ENCODE data around the gene NOL8. TPM values are rescaled to one million over a fixed set of nuclear protein-coding genes. Genes with fewer than 3 reads are reported as not detected.

Gene NOL8
- total RNA-seq, 1 donor from 2014 or later: 38.5 TPM

DNA sequence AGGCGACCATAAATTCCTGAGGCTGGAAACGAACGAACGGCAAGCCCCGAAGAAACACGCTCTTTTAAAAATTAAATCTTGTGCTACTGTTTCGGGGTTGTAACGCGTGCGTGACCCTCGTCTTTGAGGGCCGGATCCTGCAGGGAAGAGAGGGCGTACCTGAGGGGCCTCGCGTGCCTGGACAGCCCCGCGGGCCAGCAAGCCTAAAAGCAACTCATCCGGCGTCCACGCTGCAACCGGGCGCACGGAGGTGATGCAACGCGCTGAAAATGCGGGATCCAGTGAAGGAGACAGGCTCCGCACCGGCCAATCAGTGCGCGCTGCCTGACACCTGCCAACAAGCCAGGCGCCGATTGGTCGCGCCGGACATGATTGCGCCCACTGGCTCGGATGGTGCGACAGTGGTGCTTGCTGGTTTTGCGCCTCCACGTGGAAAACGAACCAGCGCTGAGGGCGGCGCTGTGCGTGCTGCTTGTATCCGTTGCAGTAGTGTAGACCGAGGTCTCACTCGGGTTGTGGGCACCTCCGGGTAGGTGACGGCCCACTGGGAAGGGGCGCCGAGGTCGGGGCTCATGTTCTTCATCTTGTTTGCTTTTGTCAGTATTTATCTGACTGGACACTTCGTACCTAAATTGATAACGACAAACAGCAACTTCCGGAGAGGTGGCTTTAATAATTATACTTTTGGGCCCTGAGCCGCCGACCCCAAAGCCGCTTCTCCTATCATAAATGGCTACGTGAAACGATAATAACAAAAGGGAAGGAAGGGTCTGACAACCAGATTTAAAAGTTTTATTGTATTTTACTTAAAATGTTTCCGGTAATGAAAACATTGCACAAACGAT is 31.5 kb downstream of the NOL8 start, which contains the start of gene IARS1:
Gene IARS1 (minus strand): TSS at position 246 of the 845 bp plus-strand sequence. CDS start 4,278 bp downstream, outside the sequence.
- TF ChIP-seq, protein P1, sequence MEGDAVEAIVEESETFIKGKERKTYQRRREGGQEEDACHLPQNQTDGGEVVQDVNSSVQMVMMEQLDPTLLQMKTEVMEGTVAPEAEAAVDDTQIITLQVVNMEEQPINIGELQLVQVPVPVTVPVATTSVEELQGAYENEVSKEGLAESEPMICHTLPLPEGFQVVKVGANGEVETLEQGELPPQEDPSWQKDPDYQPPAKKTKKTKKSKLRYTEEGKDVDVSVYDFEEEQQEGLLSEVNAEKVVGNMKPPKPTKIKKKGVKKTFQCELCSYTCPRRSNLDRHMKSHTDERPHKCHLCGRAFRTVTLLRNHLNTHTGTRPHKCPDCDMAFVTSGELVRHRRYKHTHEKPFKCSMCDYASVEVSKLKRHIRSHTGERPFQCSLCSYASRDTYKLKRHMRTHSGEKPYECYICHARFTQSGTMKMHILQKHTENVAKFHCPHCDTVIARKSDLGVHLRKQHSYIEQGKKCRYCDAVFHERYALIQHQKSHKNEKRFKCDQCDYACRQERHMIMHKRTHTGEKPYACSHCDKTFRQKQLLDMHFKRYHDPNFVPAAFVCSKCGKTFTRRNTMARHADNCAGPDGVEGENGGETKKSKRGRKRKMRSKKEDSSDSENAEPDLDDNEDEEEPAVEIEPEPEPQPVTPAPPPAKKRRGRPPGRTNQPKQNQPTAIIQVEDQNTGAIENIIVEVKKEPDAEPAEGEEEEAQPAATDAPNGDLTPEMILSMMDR (IDR thresholded peaks at IDR 0.05): peak; percentile 47
- peaks cover 24% of the 10 kb centered on the region for H3K4me1 ChIP-seq
- DNase-seq (peak; percentile 97), ATAC-seq (peak; percentile 100)
- H3K9me3 ChIP-seq: no peaks in the 10 kb centered on the region
- H3K36me3 ChIP-seq: peaks cover 24% of the 10 kb centered on the region
- intact Hi-C loops (cut with DNase I): no loop called here
- no peaks in the 10 kb centered on the region for H3K27me3 ChIP-seq (ENCODE audit: low read depth)
- peak within 1 kb of the TSS; percentile 77 for H3K4me3 ChIP-seq
- H3K27ac ChIP-seq: peak within 1 kb of the TSS; percentile 84

- ATAC-seq: no peak
- peak overlapping the region; percentile 84 for H3K27ac ChIP-seq
- TF ChIP-seq, protein P1 (IDR thresholded peaks at IDR 0.05): no peak
These were observed 32.1 kb downstream of the NOL8 start for GRCh38 chr9:92293075-92293354.

DNA sequence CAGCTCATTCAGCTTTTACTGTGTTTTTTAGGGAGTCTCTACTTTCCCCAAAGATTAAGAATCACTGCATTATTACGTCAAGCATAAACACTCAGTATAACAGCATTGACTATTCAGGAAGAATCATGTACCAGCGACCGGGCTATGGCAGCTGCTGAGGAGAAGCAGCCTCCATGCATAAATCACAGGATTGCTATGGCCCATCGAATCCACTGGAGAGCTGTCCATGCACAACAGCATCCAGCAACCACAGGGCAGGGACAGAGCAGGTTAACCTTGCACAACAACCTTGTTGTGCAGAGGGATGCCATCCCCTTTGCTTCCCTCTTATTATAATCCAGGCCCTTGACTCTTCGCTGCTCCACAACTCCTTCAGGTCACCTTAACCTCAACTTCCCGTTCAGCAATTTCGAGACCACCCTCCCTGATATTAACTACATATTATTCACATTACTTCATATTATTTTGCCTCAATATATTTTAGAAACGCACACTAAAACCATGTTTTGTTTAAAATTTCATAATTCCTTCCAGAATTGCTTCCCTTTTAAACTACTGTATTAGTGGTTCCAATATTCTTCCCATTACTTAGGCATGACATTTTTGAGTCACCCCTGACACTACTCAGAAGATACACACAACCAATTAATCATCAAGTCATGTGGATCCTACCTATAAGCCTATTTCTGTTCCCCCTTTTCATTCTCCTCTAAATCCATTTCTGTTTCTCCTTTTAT is 32.6 kb downstream of the NOL8 start:
- H3K4me1 ChIP-seq: peaks cover 24% of the 10 kb centered on the region
- TF ChIP-seq, protein P1 (IDR thresholded peaks at IDR 0.05): no peak
- no peaks in the 10 kb centered on the region for H3K27me3 ChIP-seq (ENCODE audit: low read depth)
- H3K27ac ChIP-seq: peak overlapping the region; percentile 84
- intact Hi-C loops (cut with DNase I): no loop called here
- no peaks in the 10 kb centered on the region for H3K9me3 ChIP-seq
- DNase-seq (no peak), ATAC-seq (no peak)
- peaks cover 24% of the 10 kb centered on the region for H3K36me3 ChIP-seq
- H3K4me3 ChIP-seq: peak overlapping the region; percentile 77

More at GRCh38 chr9:92293075-92293354, 32.1 kb downstream of the NOL8 start:
- Histone ChIP-seq H3K27me3 (ENCODE audit: low read depth) (no peaks in the 10 kb centered on the region), H3K36me3 (peaks cover 24% of the 10 kb centered on the region), H3K4me1 (peaks cover 24% of the 10 kb centered on the region), H3K9me3 (no peaks in the 10 kb centered on the region), H3K4me3 (peak overlapping the region; percentile 77)
- DNase-seq: no peak
- intact Hi-C loops (cut with DNase I): no loop called here

DNA sequence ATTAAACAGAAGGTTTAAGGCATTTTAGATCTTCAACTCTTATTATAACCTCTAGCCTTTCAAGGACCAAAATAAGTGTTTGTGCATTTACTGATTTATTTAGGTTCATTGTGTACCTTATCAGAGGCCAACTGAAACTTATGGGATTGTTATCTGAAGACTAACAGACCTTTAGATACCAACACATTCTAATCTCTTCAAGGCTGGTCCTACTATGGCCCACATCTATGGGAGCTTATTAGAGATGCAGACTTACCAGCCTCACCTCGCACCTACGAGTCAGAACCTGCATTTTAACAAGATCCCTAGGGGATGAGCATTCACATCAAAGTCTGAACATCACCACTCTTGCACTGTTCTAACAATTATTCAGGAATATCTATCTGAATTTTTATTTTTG is 33.6 kb downstream of the NOL8 start:
- no peak overlapping the region for H3K4me3 ChIP-seq

GRCh38 chr9:92290785-92291429 is 34.2 kb downstream of the NOL8 start:
- no peak for ATAC-seq
- H3K4me3 ChIP-seq: no peak overlapping the region

More for the DNA sequence above, 33.6 kb downstream of the NOL8 start:
- Histone ChIP-seq H3K27ac (no peak overlapping the region), H3K36me3 (peaks cover 24% of the 10 kb centered on the region), H3K4me1 (peaks cover 24% of the 10 kb centered on the region), H3K9me3 (no peaks in the 10 kb centered on the region), H3K27me3 (ENCODE audit: low read depth) (no peaks in the 10 kb centered on the region)
- intact Hi-C loops (cut with DNase I): no loop called here
- TF ChIP-seq, protein P1 (IDR thresholded peaks at IDR 0.05): no peak
- ATAC-seq (no peak), DNase-seq (no peak)

More at GRCh38 chr9:92290785-92291429, 34.2 kb downstream of the NOL8 start:
- Histone ChIP-seq H3K36me3 (peaks cover 31% of the 10 kb centered on the region), H3K27me3 (ENCODE audit: low read depth) (no peaks in the 10 kb centered on the region), H3K9me3 (no peaks in the 10 kb centered on the region), H3K4me1 (peaks cover 24% of the 10 kb centered on the region), H3K27ac (no peak overlapping the region)
- intact Hi-C loops (cut with DNase I): no loop called here
- no peak for DNase-seq
- TF ChIP-seq, protein P1 (IDR thresholded peaks at IDR 0.05): no peak
